HEK293 (cell line): ENCODE measurements around the gene MYO18B.

Experiments
- CTCF ChIA-PET: fragments of 350-600 bp; formaldehyde crosslinking; extraction: SDS; loops from one replicate; lab custom pipeline; 2021; ENCODE audit warnings: antibody characterized with exemption; lab: Yijun Ruan, JAX
- POLR2A ChIA-PET: fragments of 300-600 bp; formaldehyde crosslinking; extraction: SDS; loops from one replicate; lab custom pipeline; 2020; ENCODE audit warnings: antibody characterized with exemption, inconsistent platforms; lab: Yijun Ruan, JAX
- H3K27ac ChIP-seq: fragments of 200-500 bp; sonication (Bioruptor generic); 2 replicates; pipeline ENCODE4 v1.5.1; 2014; ENCODE audit warnings: low read depth, low read length, control low read depth, inconsistent platforms; ENCODE audit errors: extremely low read depth
- H3K36me3 ChIP-seq, 2 experiments: fragments of 200-500 bp in 1 of 2; sonication (Bioruptor generic) in 1 of 2; 1 replicate in 1 of 2; 2 replicates in 1 of 2; pipeline ENCODE4 v1.5.1; 2014 to 2017; ENCODE audit warnings: inconsistent platforms in 2 of 2, low read length in 2 of 2; ENCODE audit not compliant: control insufficient read depth in 2 of 2, insufficient read depth in 1 of 2
- H3K4me1 ChIP-seq: fragments of 200-500 bp; sonication (Bioruptor generic); 2 replicates; pipeline ENCODE4 v1.5.1; 2014; ENCODE audit warnings: mild to moderate bottlenecking, low read length, inconsistent platforms; ENCODE audit not compliant: control insufficient read depth, insufficient read depth
- H3K4me3 ChIP-seq: 2 replicates; pipeline ENCODE4 v1.5.1; 2011; ENCODE audit warnings: low read depth, mild to moderate bottlenecking, control low read depth, low read length, moderate library complexity
- H3K9me3 ChIP-seq: fragments of 200-500 bp; sonication (Bioruptor generic); 2 replicates; pipeline ENCODE4 v1.5.1; 2014; ENCODE audit warnings: low read depth, low read length, inconsistent platforms; ENCODE audit not compliant: control insufficient read depth, insufficient read depth
- GFI1B ChIP-seq: fragments of 450-650 bp; formaldehyde crosslinking; IDR thresholded peaks from 2 replicates; pipeline ENCODE4 v1.5.1; 2016; ENCODE audit warnings: missing biosample characterization, missing genetic modification characterization
- MYNN ChIP-seq: fragments of 450-650 bp; formaldehyde crosslinking; IDR thresholded peaks from 2 replicates; pipeline ENCODE4 v1.5.1; 2016; ENCODE audit warnings: missing biosample characterization, missing genetic modification characterization, borderline replicate concordance
- SCRT2 ChIP-seq: fragments of 450-650 bp; formaldehyde crosslinking; IDR thresholded peaks from 2 replicates; pipeline ENCODE4 v1.5.1; 2016; ENCODE audit warnings: missing biosample characterization, missing genetic modification characterization
- ZBTB1 ChIP-seq: fragments of 450-650 bp; formaldehyde crosslinking; IDR thresholded peaks from 2 replicates; pipeline ENCODE4 v1.5.1; 2016; ENCODE audit warnings: missing biosample characterization, missing genetic modification characterization
- ZBTB20 ChIP-seq: fragments of 450-650 bp; formaldehyde crosslinking; IDR thresholded peaks from 2 replicates; pipeline ENCODE4 v1.5.1; 2016; ENCODE audit warnings: missing biosample characterization, missing genetic modification characterization
- ZEB2 ChIP-seq: fragments of 450-650 bp; formaldehyde crosslinking; IDR thresholded peaks from 2 replicates; pipeline ENCODE4 v1.5.1; 2016; ENCODE audit warnings: missing biosample characterization, missing genetic modification characterization
- ZNF202 ChIP-seq: fragments of 450-650 bp; formaldehyde crosslinking; IDR thresholded peaks from 2 replicates; pipeline ENCODE4 v1.5.1; 2016; ENCODE audit warnings: missing biosample characterization, missing genetic modification characterization, borderline replicate concordance
- ZNF223 ChIP-seq: fragments of 450-650 bp; formaldehyde crosslinking; IDR thresholded peaks from 2 replicates; pipeline ENCODE4 v1.5.1; 2016; ENCODE audit warnings: missing biosample characterization, missing genetic modification characterization
- ZNF292 ChIP-seq: fragments of 450-650 bp; formaldehyde crosslinking; IDR thresholded peaks from 2 replicates; pipeline ENCODE4 v1.5.1; 2016; ENCODE audit warnings: low read depth, missing biosample characterization, missing genetic modification characterization, borderline replicate concordance
- ZNF394 ChIP-seq: fragments of 450-650 bp; formaldehyde crosslinking; IDR thresholded peaks from 2 replicates; pipeline ENCODE4 v1.5.1; 2016; ENCODE audit warnings: missing biosample characterization, missing genetic modification characterization, mild to moderate bottlenecking, moderate library complexity, borderline replicate concordance
- ZNF626 ChIP-seq: fragments of 450-650 bp; sonication (Bioruptor Pico); formaldehyde crosslinking; IDR thresholded peaks from 2 replicates; pipeline ENCODE4 v1.5.1; 2018; ENCODE audit warnings: missing biosample characterization, missing genetic modification characterization, inconsistent platforms
- ZNF776 ChIP-seq: fragments of 450-650 bp; formaldehyde crosslinking; IDR thresholded peaks from 2 replicates; pipeline ENCODE4 v1.5.0; 2017; ENCODE audit warnings: missing biosample characterization, missing genetic modification characterization, borderline replicate concordance
- TF ChIP-seq, protein P1 (sequence below): fragments of 450-650 bp; formaldehyde crosslinking; IDR thresholded peaks from 2 replicates; pipeline ENCODE4 v1.5.1; 2017; ENCODE audit warnings: missing biosample characterization, missing genetic modification characterization
- TF ChIP-seq, protein P2 (sequence below): fragments of 450-650 bp; IDR thresholded peaks from 2 replicates; pipeline ENCODE4 v1.5.1; 2018; ENCODE audit warnings: missing biosample characterization, mild to moderate bottlenecking, missing genetic modification characterization

Gene MYO18B

DNA sequence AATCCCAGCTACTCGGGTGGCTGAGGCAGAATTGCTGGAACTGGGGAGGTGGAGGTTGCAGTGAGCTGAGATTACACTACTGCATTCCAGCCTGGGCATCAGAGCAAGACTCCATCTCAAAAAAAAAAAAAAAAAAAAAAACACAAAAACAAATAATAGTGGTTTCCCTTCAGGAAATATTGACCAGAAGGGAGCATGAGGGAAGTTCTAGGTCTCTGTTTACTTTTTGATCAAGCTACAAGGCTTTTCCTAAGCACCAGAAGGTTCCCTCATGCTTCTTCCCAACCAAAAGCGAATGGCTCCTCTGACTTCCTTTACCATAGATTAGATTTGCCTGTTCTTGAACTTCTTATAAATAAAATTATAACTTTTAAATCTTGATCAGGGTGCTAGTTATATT, 18.3 kb downstream of the MYO18B start:
- H3K36me3 ChIP-seq = no peaks in the 10 kb centered on the region
- ChIA-PET CTCF (interaction anchor here (0.7 to 2.2 kb wide), 3 partner anchors 13 to 763 kb away, joined by 3 to 13 read pairs (median 8); no protein-coding TSS in a partner anchor), POLR2A (no interaction called here)
- H3K4me3 ChIP-seq = no peak overlapping the region
- no peaks in the 10 kb centered on the region for H3K9me3 ChIP-seq
- TF ChIP-seq ZBTB1 (tag by site-specific recombination) = no peak
- no peak overlapping the region for H3K27ac ChIP-seq
- no peaks in the 10 kb centered on the region for H3K4me1 ChIP-seq

DNA sequence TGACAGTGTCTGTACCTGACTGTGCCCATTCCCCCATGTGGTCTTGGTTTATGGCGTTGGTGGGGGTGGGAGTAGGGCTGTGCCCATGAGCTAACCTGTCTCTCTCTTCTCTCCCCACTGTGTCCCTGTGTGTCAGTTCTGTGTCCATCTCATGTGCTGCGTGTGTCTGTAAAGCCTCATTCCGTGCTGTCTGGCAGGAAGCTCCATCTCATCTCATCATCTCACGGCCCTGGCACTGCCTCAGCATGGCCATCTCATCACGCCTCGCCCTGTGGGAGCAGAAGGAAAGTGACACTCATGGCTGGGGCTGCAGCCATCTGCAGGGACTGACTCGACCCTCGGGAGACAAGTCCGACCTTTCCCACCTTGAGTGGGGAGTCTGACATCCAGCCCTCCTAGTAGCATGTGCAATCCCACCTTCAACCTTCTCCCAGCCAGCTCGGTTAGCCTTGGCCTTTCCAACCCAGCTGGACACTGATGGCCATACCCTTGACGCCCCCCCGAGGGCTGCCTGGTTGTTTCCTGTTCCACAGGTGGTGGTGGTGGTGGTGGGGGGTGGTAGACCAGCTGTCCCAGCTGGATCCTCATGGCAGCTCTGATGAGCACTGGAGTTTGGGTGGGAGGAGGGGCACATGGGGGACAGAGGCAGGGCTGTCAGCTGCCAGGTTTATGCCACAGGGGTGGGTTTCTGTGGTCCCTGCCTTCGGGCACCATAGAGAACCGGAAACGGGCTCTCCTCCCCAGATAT, 19.0 kb downstream of the MYO18B start:
- ChIA-PET POLR2A (interaction anchor here (0.7 kb wide), 1 partner anchor 688 kb away, joined by 5 read pairs; no protein-coding TSS in a partner anchor), CTCF (interaction anchor here (0.5 to 2.2 kb wide), 4 partner anchors 12 to 195 kb away, joined by 4 to 13 read pairs (median 6); no protein-coding TSS in a partner anchor)
- no peak overlapping the region for H3K4me3 ChIP-seq
- TF ChIP-seq MYNN (tag by site-specific recombination) (no peak), ZEB2 (no peak), ZNF626 (tag by site-specific recombination) (no peak), ZNF394 (no peak), ZBTB1 (tag by site-specific recombination) (no peak), ZNF223 (tag by site-specific recombination) (no peak), ZNF202 (no peak), SCRT2 (no peak), ZBTB20 (no peak), ZNF776 (tag by site-specific recombination) (no peak)
- TF ChIP-seq, protein P1, sequence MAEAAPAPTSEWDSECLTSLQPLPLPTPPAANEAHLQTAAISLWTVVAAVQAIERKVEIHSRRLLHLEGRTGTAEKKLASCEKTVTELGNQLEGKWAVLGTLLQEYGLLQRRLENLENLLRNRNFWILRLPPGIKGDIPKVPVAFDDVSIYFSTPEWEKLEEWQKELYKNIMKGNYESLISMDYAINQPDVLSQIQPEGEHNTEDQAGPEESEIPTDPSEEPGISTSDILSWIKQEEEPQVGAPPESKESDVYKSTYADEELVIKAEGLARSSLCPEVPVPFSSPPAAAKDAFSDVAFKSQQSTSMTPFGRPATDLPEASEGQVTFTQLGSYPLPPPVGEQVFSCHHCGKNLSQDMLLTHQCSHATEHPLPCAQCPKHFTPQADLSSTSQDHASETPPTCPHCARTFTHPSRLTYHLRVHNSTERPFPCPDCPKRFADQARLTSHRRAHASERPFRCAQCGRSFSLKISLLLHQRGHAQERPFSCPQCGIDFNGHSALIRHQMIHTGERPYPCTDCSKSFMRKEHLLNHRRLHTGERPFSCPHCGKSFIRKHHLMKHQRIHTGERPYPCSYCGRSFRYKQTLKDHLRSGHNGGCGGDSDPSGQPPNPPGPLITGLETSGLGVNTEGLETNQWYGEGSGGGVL (tag by site-specific recombination) = no peak
- TF ChIP-seq, protein P2, sequence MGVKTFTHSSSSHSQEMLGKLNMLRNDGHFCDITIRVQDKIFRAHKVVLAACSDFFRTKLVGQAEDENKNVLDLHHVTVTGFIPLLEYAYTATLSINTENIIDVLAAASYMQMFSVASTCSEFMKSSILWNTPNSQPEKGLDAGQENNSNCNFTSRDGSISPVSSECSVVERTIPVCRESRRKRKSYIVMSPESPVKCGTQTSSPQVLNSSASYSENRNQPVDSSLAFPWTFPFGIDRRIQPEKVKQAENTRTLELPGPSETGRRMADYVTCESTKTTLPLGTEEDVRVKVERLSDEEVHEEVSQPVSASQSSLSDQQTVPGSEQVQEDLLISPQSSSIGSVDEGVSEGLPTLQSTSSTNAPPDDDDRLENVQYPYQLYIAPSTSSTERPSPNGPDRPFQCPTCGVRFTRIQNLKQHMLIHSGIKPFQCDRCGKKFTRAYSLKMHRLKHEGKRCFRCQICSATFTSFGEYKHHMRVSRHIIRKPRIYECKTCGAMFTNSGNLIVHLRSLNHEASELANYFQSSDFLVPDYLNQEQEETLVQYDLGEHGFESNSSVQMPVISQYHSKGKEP (tag by site-specific recombination) = no peak
- H3K36me3 ChIP-seq = no peaks in the 10 kb centered on the region
- H3K4me1 ChIP-seq = no peaks in the 10 kb centered on the region
- no peaks in the 10 kb centered on the region for H3K9me3 ChIP-seq
- H3K27ac ChIP-seq = no peak overlapping the region

DNA sequence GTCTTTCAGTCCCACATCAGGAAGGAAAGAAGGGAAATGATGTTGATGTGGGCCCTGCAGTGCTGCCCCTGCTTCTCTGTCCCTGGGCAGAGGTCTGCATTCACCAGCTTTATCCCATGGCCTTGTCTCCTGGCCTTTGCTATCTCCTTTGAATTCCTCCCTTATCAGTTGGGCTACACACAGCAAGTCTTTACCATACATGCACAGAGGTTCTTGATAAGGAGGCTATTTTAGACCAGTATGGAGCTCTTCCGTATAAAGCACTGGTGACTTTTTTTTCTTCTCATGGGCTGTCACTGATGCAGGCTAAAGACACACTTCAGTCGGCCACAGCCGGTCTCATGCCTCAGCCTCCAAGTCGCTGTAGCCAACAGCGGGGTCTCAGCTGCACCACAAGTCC, 20.2 kb downstream of the MYO18B start:
- no peak overlapping the region for H3K4me3 ChIP-seq
- H3K4me1 ChIP-seq = no peaks in the 10 kb centered on the region
- H3K36me3 ChIP-seq = no peaks in the 10 kb centered on the region
- H3K27ac ChIP-seq = no peak overlapping the region
- POLR2A ChIA-PET = interaction anchor here (0.7 kb wide), 1 partner anchor 689 kb away, joined by 5 read pairs; no protein-coding TSS in a partner anchor
- TF ChIP-seq GFI1B (tag by site-specific recombination) (no peak), ZNF292 (tag by site-specific recombination) (no peak)
- CTCF ChIA-PET = interaction anchor here (0.7 to 2.7 kb wide), 2 partner anchors 10 to 439 kb away, joined by 5 to 19 read pairs; no protein-coding TSS in a partner anchor
- H3K9me3 ChIP-seq = no peaks in the 10 kb centered on the region
